ENCODE measurements around the gene IL1R2. TPM values are rescaled to one million over a fixed set of nuclear protein-coding genes. Genes with fewer than 3 reads are reported as not detected.

Gene IL1R2
- total RNA-seq, 4 donors from 2014 or later: 7.1 to 52.4 (median 29.9) TPM

GRCh38 chr2:101962309-101962708 lies 29.5 kb upstream of the IL1R2 start:
- WGBS, 2 donors (ENCODE audit: low coverage in 1 of 2): 60 to 83% methylated on average over 2 to 11 of the region's 11 CpGs
- no peaks in the 10 kb centered on the region for H3K9me3 ChIP-seq
- no peak for DNase-seq
- H3K27ac ChIP-seq: peak overlapping the region; percentile 67 to 89 (median 84)
- no peak for TF ChIP-seq POLR2AphosphoS5 (IDR thresholded peaks at IDR 0.05)
- H3K4me3 ChIP-seq: no peak overlapping the region
- no peaks in the 10 kb centered on the region for H3K27me3 ChIP-seq
- no peaks in the 10 kb centered on the region for H3K36me3 ChIP-seq
- in situ Hi-C loops (cut with MboI; ENCODE audit: low pct_ligation_motif_present in 1 of 4, low pct_unique_long_range_greater_than_20kb in 1 of 4, low sequenced_read_pairs in 3 of 4) (no loop called here), intact Hi-C loops (cut with DNase I; ENCODE audit: low total_unique reads) (loop anchor here (10.0 kb wide), 1 partner anchor 92 kb away; no protein-coding TSS in a partner anchor)
- peaks cover 8 to 23% (median 11%) of the 10 kb centered on the region in 4 donors for H3K4me1 ChIP-seq

GRCh38 chr2:101963198-101963597 lies 28.6 kb upstream of the IL1R2 start:
- in situ Hi-C loops (cut with MboI; ENCODE audit: low pct_ligation_motif_present in 1 of 4, low pct_unique_long_range_greater_than_20kb in 1 of 4, low sequenced_read_pairs in 3 of 4) (no loop called here), intact Hi-C loops (cut with DNase I; ENCODE audit: low total_unique reads) (loop anchor here (10.0 kb wide), 1 partner anchor 92 kb away; no protein-coding TSS in a partner anchor)
- no peak for TF ChIP-seq POLR2AphosphoS5 (IDR thresholded peaks at IDR 0.05)
- no peak for TF ChIP-seq POLR2A (IDR thresholded peaks at IDR 0.05)
- no peak for TF ChIP-seq EP300 (IDR thresholded peaks at IDR 0.05; ENCODE audit: low read depth)
- TF ChIP-seq CTCF (IDR thresholded peaks at IDR 0.05): no peak
- H3K36me3 ChIP-seq: no peaks in the 10 kb centered on the region
- peaks cover 8 to 28% (median 11%) of the 10 kb centered on the region in 4 donors for H3K4me1 ChIP-seq
- DNase-seq: no peak
- WGBS, 2 donors (ENCODE audit: low coverage in 1 of 2): 85 to 100% methylated on average over 2 to 4 of the region's 4 CpGs
- H3K27me3 ChIP-seq: no peaks in the 10 kb centered on the region
- H3K27ac ChIP-seq: peak overlapping the region in 2 of 4 donors; percentile 31 to 89
- no peaks in the 10 kb centered on the region for H3K9me3 ChIP-seq
- H3K4me3 ChIP-seq: no peak overlapping the region

- no peak for TF ChIP-seq CTCF (IDR thresholded peaks at IDR 0.05)
- H3K9me3 ChIP-seq: no peaks in the 10 kb centered on the region
- no peak for DNase-seq
- intact Hi-C loops (cut with DNase I; ENCODE audit: low total_unique reads): loop anchor here (10.0 kb wide), 1 partner anchor 87 kb away; no protein-coding TSS in a partner anchor
- peak overlapping the region in 1 of 4 donors; percentile 18 for H3K27ac ChIP-seq
- H3K36me3 ChIP-seq: no peaks in the 10 kb centered on the region
- H3K4me1 ChIP-seq: peaks cover 0 to 11% (median 2%) of the 10 kb centered on the region in 4 donors
- H3K27me3 ChIP-seq: no peaks in the 10 kb centered on the region
- WGBS, 2 donors (ENCODE audit: low coverage in 1 of 2): 53 to 80% methylated on average over 1 to 7 of the region's 7 CpGs
- no peak overlapping the region for H3K4me3 ChIP-seq
- in situ Hi-C loops (cut with MboI; ENCODE audit: low pct_ligation_motif_present in 1 of 4, low pct_unique_long_range_greater_than_20kb in 1 of 4, low sequenced_read_pairs in 3 of 4): no loop called here
Measured at GRCh38 chr2:101967826-101968513, 23.8 kb upstream of the IL1R2 start.

- DNase-seq: no peak
- intact Hi-C loops (cut with DNase I; ENCODE audit: low total_unique reads): loop anchor here (10.0 kb wide), 1 partner anchor 85 kb away; no protein-coding TSS in a partner anchor
- 76 to 79% methylated on average over 2 to 3 of the region's 3 CpGs for WGBS, 2 donors (ENCODE audit: low coverage in 1 of 2)
- H3K36me3 ChIP-seq: no peaks in the 10 kb centered on the region
- H3K27ac ChIP-seq: no peak overlapping the region
- TF ChIP-seq POLR2AphosphoS5 (IDR thresholded peaks at IDR 0.05) (no peak), POLR2A (IDR thresholded peaks at IDR 0.05) (no peak), EP300 (IDR thresholded peaks at IDR 0.05; ENCODE audit: low read depth) (no peak), CTCF (IDR thresholded peaks at IDR 0.05) (no peak)
- no peak overlapping the region for H3K4me3 ChIP-seq
- peaks cover 0 to 10% (median 2%) of the 10 kb centered on the region in 4 donors for H3K4me1 ChIP-seq
- in situ Hi-C loops (cut with MboI; ENCODE audit: low pct_ligation_motif_present in 1 of 4, low pct_unique_long_range_greater_than_20kb in 1 of 4, low sequenced_read_pairs in 3 of 4): no loop called here
- no peaks in the 10 kb centered on the region for H3K9me3 ChIP-seq
- no peaks in the 10 kb centered on the region for H3K27me3 ChIP-seq
Measured at GRCh38 chr2:101969723-101970122, 22.0 kb upstream of the IL1R2 start.
